HG03135 (cell line): ENCODE data around the gene POLR2F.

Source experiments
- ATAC-seq: cut with Tn5 transposase; IDR thresholded peaks from one replicate; pipeline ENCODE4 v1.9.1; 2021; ENCODE audit warnings: mild to moderate bottlenecking, moderate library complexity; ENCODE audit not compliant: unreplicated experiment

The POLR2F gene

DNA sequence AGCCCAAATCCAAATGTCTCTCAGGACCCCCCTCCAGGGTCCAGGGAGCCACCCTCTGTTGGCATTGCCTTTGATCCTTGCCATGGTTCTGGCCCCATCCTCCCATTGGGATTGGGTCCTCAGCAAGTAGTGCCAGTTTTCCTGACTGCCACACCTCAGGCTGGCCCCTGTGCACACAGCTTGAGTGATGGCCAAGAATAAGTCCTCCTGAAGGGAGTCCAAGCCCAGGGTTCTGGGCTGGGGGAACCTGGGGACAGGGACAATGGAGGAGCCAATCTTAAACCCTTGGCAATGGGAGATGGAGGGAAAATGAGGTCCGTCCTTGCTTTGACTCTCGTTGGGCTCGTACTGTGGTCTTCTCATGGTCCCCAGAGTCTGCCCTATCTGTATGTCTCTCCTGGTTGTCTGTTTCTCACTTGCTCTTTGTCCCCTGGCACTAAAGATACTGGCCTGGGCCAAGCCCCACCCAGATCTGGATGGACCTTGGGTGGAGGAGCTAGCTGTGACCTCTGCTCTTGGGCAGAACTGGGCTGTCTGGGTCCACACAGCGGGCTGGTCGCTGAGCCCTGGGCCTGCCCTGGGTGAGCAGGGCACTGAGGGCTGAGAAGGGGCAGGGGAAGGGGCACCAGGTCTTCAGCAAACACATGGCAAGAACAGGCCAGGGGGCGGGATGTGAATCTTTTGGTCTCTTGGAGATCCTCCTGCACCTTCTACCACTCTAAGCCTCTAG lies 27.9 kb downstream of the POLR2F start:
- no peak for ATAC-seq

GRCh38 chr22:37982151-37982785 lies 28.8 kb downstream of the POLR2F start:
- no peak for ATAC-seq

DNA sequence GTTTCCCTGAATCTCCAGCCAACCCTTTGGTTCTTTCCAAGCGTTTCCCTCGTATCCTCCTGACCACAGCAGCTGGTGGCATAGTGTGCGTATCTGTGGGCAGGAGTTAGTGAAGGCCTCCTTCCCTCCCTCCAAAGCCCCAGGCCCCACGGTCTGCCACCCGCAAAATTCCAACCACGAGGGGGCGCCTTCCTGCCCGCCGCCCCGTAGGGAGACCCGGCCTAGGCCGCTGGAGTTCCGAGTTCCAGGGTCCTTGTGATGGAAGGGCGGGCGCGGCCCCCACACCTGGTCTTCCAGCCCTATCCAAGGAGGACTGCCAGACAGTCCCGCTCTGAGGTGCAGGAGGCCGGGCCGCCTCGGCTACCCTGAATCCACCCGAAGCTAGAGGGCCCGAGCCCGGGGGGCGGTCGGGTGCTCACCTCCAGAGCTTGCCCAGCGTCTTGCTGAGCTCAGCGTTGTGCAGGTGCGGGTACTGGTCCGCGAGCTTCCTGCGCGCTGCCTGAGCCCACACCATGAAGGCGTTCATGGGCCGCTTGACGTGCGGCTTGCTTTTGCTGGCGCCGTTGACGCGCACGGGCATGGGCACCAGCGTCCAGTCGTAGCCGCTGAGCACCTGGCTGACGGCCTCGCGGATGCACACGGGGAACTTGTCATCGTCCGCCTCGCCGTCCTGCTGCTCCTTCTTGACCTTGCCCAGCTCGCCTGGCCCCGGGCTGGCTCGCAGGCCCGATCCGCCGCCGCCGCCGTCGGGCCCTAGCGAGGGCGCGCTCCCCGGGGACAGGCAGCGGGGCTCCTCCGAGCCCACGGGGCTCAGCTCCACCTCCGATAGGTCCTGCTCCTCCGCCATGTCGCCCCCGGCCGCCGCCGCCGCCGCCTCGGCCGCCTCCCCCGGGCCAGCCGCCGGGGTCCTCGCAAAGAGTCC lies 29.7 kb downstream of the POLR2F start:
- no peak for ATAC-seq

DNA sequence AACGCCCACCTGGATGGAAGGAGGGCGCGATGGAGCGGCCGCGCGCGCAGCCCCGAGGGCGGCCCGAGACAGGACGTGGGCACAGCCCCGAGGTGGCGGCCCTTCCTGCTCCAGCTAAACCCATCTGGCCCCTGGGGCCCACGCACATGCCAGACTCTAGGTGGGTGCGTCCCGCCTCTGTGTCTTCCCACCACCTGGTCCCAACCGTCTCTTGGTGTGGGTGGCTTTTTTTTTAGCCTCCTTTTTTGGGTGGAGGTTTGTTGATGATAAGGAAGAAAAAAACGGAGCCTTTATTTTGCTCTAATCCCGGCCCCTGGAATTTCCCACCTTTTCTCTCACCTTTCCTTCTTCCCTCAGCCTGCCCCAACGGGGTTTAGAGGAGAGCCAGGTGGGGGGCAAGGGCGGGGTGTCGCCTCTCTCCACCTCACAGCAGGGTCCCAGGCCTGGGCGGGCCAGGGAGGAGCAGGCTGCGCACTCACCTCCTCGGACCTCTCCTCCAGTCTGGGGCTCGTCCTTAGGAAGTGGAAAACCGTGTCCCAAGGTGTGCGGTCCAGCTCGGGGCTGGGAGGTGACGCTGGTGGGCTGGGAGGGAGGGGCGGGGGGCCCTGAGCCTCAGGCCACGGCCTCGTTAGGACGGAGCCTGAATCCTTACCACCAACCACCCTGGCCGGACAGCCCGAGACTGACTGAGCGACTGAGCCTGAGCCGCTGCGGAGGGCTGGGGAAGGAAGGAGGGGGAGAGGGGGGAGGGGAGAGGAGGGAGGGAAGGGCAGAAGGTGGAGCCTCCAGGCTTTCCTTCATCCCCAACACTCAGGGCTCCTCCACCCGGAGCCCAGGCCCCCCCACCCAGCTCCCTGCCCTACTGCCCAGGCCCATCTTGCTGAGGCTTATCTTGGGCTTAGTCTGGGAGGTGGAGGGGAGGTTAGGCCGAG lies 30.6 kb downstream of the POLR2F start, which contains the start of gene SOX10:
Gene SOX10 (minus strand): TSS at position 696 of the 932 bp plus-strand sequence. CDS start 771 bp downstream, outside the sequence.
- ATAC-seq: no peak

DNA sequence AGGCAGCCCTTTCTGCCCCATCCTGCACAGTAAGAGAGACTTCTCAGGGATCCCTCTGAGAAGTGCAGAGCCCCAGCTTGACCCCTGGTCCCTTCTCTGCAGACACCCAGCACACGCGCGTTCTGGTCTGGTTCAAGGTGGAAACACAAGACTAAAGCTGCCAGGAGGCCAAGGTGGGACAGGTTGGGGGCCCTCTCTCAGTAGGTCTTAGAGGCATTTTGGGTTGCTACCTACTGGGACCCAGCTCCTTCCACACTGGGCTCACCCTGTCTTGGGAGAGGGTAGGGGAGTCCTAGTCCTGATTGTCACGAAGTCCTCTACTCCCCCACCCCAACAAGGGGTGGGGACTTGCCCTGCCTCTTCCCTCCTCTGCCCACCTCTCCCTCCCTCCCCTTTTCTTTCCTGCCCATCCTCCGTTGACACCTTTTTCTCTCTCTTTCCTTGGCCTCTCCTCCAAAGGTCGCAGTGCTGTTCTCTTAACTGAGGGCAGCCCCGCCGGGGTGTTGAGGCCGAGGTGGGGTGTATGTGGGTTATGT lies 31.6 kb downstream of the POLR2F start:
- ATAC-seq: no peak

DNA sequence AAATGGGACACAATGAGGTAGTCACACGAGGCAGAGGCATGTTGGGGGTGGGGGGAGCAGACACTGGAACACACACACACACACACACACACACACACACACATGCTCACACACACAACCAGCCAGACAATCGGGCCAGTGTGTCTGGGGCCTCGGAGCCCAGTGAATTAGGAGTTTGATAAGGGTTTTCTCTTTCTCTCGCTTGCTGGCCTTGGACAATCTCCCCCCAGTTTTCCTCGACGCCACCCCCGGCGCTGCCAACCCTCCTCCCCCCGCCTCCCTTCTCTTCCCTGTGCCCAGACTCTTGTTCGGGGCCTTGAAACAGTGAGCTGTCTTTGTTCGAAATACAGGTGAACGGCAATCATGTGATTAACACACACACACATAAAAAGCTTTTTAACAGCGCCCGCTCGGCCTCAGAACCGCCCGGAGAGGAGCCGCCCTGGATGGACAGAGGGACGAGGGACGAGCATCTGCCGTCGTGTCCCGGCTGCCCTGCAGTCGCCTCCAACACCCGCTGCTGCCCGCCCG lies 32.3 kb downstream of the POLR2F start:
- no peak for ATAC-seq

GRCh38 chr22:37986371-37986770 lies 32.9 kb downstream of the POLR2F start:
- no peak for ATAC-seq

DNA sequence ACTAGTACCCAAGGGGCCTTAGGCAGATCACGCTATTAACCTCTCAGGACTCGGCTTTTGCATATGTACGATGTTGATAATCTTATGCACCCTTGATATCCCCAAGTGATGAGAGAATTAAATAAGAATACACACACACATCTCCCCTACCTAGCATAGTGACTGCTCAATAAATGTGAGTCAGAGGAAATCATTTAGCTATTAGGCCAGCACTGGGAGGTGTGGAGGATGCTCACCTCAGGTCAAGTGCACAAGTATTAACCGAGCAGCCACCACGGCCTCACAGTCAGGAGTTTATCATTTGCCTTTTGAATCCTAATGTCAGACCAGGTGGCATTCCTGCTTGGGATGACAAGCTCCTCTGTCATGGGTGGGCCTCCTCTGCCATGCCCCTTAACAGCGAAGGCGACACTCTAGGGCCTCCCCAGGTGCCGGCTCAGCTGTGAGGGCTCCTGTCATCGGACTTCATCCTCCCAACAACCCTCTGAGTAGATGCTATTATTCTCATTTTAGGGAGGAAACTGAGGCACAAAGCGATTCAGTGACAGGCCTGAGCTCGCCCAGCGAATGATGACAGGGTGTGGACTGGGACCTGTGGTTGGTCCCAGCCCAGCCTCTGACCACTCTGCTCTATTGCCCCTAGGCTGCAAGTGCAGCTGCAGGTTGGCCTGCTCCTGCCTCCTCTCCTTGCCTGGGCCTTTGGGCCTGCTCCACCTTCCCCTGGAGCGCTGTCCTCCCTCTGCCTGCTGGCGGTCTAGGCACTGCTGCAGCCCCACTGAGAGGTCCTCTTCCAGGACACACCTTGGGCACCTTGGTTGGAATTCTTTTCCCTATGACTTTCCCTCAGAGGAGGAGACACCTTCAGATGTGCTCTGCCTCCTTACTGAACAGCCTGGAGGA lies 35.9 kb downstream of the POLR2F start:
- ATAC-seq: no peak

DNA sequence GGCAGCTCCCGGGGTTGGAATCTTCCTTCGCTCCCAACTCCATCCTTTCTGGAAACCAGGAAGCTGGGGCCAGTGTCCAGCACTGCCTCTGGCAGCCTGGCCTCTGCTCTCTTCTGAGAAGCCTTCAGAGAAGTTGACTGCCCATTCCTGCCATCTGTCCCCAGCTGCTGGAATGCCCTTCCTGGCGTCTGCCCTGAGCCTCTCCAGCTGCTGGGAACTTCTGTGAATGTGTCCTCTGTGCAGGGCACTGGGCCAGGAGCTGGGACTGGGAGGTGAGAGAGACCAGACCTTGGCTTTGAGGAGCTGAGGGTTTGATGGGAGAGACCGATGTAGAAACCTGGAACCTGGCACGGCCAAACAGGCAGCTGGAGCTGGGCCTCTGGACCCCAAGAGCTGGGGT lies 36.8 kb downstream of the POLR2F start:
- no peak for ATAC-seq

GRCh38 chr22:37990862-37991261 lies 37.4 kb downstream of the POLR2F start:
- ATAC-seq: no peak

DNA sequence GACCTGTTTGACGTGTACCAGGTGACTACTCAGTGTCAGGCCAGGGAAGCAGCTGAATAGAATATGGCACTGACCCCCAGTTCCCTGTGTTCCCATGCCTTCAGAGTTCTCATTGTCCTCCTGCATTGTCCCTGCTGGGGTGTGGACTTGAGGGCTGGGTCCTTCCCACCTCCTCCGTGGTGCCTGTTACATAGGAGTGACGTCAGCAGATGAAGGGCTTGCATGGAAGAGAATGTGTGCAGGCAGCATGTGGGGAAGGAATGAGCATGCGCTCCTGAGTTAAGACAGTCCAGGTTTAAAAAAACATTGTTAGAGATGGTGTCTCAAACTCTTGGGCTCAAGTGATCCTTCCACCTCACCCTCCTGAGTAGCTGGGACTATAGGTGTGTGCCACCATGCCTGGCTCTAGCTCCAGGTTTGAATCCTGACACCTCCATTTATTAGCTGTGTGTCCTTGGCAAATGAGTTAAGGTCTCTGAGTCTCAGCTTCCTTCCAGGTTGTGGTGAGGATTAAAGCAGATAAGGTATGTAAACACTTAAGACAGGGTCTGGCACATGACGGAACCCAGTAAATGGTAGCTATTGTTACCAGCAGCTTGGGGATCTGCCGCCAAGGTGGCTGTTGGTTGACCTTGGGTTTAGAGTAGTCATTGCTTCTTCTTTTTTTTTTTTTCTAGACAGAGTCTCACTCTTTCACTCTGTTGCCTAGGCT lies 38.4 kb downstream of the POLR2F start:
- no peak for ATAC-seq

DNA sequence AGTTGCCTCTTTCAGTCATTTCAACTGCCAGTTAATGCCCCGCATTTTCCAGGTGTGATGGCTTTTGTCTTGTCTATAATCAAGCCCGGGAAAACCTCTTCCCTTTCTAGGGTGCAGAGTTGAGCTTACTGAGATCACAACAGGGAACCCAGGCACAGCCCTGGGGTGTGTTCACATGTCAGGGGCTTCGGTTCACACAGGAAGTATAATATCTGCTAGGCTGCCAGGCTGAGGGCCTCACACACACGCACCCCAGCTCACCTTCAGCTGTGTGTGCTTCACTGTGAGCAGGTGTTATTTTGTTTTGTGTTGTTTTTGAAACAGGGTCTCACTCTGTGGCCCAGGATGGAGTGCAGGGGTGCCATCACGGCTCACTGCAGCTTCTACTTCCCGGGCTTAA lies 40.5 kb downstream of the POLR2F start:
- no peak for ATAC-seq

- ATAC-seq: no peak
These were observed 41.5 kb downstream of the POLR2F start for GRCh38 chr22:37994982-37995381.

DNA sequence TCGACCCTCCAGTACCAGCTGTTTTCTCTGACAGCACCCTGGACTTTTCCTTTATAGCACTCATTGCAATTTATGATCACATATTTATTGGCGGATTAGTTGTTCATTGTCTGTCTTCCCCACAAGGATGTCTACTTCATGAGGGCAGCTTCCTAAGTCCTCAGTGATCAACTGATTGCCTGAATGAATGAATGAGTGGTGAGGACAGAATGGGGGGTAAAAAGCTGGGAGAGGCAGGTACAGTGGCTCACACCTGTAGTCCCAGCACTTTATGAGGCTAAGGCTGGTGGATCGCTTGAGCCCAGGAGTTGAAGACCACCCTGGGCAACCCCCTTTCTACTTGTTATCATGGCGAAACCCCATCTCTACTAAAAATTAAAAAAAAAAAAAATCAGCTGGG lies 42.0 kb downstream of the POLR2F start:
- ATAC-seq: no peak

GRCh38 chr22:37996079-37996478 lies 42.6 kb downstream of the POLR2F start:
- no peak for ATAC-seq

DNA sequence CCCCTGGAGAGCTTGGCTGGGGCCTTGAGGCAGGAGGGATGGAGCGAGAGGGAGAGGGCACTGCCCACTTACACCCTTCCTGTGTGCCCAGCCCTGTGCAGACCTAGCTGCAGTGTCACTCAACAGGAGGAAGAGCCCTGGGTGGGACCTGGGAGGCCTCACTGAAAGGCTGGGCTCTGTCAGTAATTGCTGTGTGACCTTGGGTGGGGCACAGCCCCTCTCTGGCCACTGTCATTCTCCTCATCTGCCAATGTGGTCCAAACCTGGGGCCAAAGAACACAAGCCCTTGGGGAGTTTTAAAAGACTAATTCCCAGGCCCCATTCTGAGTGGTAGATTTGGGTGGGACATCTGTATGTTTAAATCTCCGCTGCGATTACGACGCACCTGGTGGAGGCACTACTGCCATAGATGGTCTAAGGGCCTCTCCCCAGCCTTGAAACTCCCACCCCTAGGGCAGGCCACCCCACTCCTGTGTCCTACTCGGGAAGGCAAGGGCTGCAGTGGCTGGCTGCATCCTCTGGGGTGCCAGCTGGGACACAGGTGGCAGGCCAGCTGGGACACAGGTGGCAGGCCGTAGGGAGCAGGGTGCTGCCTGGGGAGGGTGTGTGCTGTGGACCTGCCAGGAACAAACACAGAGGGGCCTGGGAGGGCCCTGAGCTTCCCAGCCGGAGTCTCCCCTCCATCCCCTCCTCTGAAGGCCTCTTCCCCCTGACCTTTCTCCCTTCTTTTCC lies 43.2 kb downstream of the POLR2F start:
- ATAC-seq: no peak

- ATAC-seq: no peak
These were observed 45.0 kb downstream of the POLR2F start for GRCh38 chr22:37998543-37998942.

GRCh38 chr22:37999236-37999635 lies 45.7 kb downstream of the POLR2F start:
- ATAC-seq: no peak
